ENCODE results near the gene ELK3.
"Not testable (repeated sequence)": the region's sequence is repeated elsewhere in the genome, so short reads cannot be mapped to it uniquely, and the experiment has no call there.

The ELK3 gene

DNA sequence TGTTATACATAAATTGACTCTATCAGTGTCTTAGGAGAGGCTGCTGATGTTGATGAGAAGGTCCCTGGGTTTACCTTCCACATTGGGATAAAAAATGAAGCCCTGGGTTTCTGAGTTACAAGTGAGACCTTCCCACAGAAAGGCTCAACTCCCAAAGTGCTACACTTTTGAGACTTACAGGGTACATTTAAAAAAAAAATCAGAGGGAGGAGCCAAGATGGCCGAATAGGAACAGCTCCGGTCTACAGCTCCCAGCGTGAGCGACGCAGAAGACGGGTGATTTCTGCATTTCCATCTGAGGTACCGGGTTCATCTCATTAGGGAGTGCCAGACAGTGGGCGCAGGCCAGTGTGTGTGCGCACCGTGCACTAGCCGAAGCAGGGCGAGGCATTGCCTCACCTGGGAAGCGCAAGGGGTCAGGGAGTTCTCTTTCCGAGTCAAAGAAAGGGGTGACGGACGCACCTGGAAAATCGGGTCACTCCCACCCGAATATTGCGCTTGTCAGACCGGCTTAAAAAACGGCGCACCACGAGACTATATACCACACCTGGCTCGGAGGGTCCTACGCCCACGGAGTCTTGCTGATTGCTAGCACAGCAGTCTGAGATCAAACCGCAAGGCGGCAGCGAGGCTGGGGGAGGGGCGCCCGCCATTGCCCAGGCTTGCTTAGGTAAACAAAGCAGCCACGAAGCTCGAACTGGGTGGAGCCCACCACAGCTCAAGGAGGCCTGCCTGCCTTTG is 121.7 kb downstream of the ELK3 start:
- DNase-seq: not testable (repeated sequence)

DNA sequence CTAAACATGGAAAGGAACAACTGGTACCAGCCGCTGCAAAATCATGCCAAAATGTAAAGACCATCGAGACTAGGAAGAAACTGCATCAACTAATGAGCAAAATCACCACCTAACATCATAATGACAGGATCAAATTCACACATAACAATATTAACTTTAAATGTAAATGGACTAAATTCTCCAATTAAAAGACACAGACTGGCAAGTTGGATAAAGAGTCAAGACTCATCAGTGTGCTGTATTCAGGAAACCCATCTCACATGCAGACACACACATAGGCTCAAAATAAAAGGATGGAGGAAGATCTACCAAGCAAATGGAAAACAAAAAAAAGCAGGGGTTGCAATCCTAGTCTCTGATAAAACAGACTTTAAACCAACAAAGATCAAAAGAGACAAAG is 123.6 kb downstream of the ELK3 start:
- DNase-seq: not testable (repeated sequence)
